HG02981 (cell line): ENCODE data around the gene FBXO42.

ENCODE experiments used
- ATAC-seq: cut with Tn5 transposase; IDR thresholded peaks from one replicate; pipeline ENCODE4 v1.9.1; 2021; ENCODE audit warnings: mild to moderate bottlenecking, moderate library complexity; ENCODE audit not compliant: unreplicated experiment

The FBXO42 gene

DNA sequence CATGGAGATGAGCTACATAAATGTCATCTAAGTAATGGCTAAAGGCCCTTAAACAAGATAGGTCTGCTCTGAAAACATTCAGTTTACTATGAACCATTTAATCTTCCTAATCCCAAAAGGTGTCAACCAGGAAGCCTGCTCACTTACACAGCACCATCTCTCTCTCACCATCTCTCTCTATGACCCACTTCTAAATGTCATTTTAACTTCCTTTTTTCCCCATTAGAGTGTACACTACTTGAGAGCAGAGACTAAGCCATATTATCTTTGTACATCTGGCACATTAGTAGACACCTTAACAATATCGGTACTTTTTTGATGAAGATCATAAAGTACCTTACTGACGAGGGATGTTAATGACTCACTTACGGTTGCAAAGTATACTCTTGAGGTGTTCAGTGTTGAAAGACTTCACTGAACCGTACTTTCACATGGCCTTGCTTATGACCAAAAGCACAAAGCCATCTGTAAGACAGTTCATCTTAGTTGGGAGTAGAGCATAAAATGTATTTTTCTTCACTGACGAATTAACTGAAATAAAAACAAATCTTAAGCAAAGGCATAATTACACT, 25.4 kb downstream of the FBXO42 start:
- ATAC-seq, result no peak

DNA sequence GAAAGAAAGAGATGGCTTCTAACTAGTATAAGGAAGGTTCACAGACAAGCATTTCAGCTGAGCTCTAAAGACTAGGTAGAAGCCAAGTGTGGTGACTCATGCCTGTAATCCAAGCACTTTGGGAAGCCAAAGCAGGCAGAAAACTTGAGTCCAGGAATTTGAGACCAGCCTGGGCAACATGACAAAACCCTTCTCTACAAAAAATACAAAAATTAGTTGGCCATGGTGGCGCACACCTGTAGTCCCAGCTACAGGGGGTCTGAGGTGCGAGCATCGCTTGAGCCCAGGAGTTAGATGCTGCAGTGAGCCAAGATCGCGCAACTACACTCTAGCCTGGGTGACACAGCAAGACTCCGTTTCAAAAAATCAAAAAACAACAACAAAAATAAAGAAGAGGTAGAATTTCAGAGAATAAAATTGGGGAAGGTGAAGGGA, 27.8 kb downstream of the FBXO42 start:
- ATAC-seq, result no peak

DNA sequence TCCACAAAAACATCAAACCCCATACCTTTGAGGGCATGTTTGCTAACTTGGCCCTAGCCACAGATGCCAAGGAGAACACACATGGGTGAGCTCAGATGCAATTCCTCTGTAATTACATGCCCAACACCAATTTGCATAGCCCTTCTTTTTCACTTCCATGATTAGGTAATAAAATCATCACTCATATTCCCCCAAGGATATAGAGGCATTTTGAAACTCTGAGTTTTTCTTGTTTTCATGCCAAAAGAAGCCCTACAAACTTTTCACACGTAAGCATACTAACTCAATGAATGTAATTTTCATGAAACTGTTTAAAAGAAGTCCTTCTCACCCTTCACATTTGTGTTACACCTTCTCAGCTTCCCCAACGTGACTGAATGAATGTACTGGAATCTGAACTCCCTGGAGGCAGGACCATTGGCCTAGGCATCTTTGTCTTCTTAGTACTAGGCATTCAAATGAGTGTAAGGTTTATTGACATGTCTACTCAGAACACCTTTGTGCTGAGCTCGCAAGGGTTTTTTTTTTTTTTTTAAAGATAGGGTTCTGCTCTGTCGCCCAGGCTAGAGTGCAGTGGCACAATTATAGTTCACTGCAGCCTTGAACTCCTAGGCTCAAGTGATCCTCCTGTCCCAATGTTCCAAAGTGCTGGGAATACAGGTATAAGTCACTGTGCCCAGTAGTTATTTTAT, 31.0 kb downstream of the FBXO42 start:
- no peak for ATAC-seq

DNA sequence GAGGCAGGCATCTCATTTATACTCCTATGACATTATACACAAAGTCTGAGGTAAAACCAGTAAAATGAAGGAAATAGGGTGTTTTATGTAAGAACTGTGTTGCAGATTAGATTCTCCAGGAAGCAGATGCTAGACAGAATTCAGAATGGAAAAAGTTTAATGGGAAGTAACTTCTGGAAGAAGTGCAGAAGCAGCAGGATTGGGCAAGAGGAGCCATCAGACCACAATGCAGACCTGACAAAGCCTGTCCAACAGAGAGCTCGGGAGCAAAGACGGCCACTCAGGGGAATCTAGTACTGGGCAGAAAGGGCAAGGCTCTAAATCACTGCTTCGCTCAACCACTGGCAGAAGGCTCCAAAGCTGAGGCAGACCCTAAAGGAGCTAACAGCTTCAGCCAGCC, 33.7 kb downstream of the FBXO42 start:
- no peak for ATAC-seq

DNA sequence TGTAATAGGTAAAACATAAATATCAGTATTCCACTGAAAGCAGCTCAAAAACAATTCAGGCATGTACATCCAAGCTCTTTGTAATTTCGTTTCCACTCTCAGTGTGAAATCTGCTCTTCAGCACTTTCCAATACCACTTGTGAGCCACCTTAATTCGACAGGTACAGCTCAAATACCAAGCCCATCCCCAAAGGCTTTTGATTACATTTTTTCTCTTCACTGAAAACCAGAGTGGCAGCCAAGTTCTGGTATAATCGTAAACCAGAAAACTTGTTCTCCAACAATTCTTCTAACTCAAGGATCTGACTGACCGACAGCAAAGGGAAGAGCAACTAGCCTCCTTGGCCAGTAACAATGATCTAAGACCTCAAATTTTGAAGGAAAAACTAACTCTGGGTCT, 36.8 kb downstream of the FBXO42 start:
- ATAC-seq, result no peak

DNA sequence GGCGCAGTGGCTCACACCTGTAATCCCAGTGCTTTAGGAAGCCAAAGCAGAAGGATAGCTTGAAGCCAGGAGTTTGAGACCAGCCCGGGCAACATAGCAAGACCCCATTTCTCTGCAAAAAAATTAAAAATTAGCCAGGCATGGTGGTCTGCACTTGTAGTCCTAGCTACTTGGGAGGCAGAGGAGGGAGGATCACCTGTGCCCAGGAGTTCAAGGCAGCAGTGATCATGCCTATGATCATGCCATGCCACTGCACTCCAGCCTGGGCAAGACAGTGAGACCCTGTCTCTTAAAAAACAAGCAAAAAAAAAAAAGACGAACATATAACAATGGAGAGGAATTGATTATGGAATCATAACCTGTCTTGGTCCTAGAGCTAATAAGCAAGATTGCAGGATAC, 45.1 kb downstream of the FBXO42 start:
- no peak for ATAC-seq

DNA sequence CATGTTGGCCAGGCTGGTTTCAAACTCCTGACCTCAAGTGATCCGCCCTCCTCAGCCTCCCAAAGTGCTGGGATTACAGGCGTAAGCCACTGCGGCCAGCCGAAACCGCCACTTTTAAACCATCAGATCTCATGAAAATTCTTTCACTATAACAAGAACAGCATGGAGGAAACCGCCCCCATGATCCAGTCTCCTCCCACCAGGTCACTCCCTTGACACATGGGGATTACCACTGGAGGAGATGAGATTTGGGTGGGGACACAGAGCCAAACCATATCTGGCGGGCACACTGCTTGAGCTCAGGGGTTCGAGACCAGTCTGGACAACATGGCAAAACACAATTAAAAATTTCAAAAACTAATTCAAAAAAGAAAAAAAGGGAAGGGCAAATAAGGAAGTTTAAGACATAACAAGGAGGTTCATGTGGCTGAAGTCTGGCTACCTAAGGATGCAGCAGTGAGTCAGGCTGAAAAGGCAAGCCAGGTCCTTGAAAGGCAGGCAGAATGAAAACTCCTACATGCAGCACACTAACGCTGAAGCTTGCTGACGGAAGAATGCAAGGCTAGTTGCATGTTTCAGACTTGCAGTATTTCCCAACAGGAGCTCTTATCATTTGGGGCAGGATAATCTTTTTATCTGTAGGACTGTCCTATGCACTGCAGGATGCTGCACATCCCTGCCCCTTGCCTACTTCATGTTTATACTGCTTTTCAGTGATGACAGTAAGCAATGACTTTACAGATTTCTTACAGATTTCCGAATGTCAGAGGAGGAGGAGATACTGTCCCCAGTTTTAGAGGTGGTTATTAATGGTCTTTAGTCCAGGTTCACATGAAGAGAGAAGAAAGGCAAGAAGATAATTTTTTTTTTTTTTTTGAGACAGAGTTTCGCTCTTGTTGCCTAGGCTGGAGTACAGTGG, 49.3 kb downstream of the FBXO42 start:
- no peak for ATAC-seq

DNA sequence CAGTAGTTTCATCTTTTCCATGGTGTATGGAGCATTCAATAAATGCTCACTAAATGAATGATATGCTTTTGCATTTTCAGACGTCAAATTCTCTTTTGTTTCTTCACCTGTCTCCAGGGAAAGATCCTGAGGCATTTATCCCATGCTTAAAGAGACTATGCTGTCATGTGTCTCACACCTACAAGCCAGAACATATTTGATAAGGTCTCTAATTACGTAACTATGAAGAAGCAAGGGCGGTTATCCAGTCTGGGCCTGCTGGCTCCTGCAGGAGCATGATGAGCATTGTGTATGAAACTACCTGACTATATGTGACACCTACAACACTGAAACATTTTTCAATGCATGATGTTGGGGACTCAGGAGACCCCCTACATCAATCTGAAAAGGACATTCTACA, 51.8 kb downstream of the FBXO42 start:
- no peak for ATAC-seq

DNA sequence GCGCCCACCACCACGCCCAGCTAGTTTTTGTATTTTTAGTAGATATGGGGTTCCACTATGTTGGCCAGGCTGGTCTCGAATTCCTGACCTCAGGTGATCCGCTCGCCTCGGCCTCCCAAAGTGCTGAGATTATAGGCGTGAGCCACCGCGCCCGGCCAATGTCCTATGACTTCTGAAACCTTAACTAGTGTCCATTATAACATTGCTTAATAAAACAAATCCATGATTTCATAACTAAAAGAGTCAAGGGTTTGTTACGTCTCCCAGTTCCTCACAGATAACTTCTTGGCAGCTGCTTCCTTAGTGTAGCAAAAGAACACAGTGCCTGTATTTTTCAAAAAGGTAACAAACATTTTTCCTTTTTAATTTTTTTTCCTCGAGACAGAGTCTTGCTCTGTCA, 53.6 kb downstream of the FBXO42 start:
- ATAC-seq, result no peak

DNA sequence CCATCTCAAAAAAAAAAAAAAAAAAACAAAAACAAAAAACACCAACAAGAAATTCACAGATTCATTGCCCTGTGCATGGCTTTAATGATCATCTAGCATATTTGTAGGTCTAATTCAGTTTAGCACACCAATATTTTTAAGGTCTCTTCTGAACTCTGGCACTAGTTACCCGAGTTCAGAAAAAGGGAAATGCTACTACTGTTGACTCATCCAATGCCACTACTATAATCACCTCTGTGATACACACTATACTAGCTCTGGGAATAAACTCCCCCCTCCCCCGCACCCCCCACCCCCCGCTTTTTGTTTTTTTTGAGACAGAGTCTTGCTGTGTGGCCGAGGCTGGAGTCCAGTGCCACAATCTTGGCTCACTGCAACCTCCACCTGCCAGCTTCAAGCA, 55.6 kb downstream of the FBXO42 start:
- no peak for ATAC-seq

DNA sequence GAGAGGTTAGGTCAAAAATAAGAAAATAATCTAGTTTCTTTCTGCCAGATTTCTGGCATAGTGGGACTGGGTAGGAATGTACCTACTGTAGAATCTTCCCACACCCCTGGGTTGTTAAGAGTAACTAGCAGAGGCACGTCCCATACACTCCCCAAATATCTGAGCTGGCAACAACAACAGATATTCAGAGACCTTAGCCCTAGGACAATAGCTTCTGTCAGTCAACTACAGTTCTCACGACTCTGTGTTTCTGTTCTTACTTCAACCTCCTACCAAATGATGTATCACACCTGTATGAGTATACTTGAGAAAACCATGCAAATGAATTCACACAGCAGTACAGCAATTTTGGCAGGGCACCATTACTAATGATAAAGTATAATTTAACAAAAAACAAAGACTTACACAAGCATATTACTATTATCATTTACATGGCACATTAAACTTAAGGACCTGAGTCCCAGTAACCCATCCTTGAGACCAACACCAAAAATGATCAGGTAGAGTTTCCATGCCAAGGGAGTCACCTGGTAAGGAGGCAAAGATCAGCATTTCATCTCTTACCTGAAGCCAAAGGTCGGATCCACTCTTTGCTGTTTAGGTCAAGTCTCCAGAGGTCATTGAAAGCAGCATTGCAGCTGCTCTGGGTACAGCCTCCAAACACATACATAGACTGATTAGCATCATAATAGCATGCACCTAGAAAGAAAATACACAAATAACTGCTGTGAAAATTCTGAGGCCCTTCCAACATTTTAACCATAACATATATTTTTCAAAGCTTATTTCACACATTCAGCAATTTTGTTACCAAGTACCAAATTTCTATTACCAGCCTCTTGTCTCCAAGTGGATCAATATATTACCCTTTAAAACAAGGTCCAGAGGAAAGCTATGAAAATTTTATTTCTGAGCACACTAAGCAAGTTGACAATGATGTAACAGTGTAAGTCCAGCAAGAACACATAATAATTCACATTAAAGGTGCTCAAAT, 57.8 kb downstream of the FBXO42 start:
- no peak for ATAC-seq

DNA sequence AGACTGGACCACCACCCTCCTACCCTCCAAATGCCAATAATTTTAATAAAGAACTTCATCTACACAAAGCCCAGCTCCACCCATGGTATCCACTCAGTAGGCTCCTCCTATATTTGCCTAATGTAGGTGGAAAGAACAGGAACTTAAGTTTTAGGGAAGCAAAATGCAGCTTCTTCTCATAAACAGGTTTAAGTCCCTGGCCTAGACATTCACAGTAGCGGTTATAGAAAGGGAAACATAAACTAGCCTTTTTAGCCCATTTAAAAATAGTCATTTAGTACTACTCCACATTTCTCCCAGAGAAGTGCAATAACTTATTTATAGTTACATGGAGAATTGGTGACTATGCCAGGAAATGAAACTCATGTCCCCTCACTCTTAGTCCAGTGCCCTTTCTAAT, 58.7 kb downstream of the FBXO42 start:
- no peak for ATAC-seq

DNA sequence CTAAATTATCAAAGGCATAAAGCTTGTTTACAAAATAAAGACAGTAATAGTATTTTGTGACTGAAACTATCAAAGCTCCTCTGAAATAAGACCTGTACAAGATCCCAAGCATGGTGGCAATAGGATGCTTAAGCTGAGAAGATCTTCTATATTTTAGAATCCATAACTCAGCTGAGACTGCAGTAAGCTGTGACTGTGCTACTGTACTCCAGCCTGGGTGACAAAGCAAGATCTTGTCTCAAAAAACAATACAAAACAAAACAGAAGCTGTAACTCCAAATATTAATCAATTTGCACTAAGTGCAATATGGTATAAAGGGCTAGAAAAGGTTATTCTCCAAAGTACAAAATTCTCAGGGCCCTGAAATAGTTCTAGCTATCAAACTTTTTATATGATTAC, 59.5 kb downstream of the FBXO42 start:
- no peak for ATAC-seq

DNA sequence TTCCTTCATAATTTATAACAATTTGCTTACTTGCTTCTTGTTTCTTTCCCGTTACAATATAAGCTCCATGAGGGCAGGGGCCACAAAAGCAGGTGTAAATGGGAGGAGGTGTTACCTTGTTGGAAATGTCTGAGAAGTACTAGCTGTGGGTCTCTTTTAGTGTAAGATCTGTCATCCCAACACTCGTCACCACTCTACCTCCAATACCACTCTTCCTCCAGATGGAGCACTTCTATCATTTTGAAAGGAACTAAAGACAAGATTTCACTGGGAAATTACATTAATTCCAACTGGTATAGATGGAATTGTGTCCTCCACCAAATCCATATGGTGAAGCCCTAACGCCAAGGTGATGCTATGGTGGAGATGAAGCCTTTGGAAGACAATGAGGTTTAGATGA, 62.3 kb downstream of the FBXO42 start:
- ATAC-seq, result no peak

DNA sequence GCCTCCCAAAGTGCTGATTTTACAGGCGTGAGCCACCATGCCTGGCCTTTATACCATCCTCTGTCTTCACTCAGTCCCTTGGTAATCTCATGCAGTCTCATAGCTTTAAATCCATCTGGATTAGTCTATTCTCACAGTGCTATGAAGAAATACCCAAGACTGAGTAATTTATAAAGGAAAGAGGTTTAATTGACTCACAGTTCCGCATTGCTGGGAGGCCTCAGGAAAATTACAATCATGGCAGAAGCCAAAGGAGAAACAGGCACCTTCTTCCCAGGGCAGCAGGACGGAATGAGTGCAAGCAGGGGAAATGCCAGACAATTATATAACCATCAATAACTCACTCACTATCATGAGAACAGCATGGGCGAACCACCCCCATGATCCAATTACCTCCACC, 66.2 kb downstream of the FBXO42 start:
- ATAC-seq, result no peak

DNA sequence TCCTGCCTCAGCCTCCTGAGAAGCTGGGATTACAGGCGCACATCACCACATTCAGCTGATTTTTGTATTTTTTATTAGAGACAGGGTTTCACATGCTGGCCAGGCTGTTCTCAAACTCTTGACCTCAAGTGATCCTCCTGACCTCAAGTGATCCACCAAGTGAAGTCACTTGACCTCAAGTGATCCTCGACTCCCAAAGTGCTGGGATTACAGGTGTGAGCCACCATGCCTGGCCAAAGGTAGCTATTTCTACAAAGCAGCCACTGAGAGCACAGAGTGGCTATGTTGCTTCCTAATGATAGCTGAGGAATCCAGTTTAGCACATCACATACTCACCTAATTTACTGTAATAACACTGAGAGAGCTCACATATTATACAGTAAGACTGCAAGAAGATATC, 70.5 kb downstream of the FBXO42 start:
- no peak for ATAC-seq

DNA sequence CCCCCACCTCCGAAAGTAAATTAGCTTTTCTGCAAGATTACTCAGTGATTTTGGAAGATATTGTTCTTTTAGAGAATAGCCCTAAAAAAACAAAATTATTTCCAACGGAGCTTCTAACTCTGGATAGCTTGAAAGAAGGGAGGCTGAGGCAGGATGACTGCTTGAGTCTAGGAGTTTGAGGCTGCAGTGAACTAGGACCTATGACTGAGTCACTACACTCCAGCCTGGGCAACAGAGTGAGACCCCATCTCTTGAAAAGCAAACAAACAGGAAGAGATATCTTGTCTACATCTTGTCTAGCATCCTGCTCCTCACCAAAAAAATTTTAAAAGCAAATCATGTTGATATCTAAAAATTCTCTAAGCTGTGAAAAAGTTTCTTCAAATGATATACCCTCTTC, 73.1 kb downstream of the FBXO42 start:
- no peak for ATAC-seq

DNA sequence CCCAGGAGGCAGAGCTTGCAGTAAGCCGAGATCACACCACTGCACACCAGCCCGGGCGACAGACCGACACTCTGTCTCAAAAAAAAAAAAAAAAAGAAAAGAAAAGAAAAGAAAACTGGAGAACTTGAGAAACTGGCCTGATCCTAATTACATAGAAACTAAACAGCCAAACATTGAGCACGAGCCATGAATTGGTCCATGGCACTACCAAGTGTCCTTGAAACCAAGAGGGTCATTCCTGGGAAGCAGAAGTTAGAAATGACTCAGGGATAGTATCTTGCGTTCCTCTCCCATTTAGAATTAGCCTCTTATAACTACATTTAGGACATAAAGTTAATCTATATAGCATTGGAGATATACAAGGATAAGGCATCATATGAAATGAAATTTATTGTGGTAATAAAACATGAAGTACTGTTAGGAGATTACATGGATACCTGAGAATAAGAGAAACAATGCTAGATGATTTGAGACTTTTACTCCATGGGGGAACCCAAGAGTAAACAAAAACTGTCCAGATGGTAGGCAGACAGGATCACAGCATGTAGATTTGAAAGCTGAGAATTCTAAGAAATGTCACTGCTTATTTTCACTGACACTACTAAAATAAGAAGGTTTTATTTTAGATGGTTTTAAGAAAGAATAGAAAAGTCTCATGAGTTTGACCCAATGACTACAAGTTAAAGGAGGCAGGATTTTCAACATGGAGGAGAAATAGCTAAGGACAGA, 75.8 kb downstream of the FBXO42 start:
- ATAC-seq, result no peak

DNA sequence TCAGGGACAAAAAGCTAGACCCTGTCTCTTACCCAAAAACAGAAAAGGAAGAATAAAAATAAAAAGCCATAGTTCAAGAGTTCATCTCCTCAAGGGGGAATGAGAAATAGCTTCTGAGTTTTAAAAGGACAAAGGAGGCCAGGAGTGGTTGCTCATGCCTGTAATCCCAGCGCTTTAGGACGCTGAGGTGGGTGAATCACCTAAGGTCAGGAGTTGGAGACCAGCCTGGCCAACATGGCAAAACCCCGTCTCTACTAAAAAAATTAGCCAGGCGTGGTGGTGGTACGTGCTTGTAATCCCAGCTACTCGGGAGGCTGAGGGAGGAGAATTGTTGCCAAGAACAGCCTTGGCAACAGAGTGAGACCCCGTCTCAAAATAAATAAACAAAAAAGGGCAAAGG, 76.7 kb downstream of the FBXO42 start:
- no peak for ATAC-seq

DNA sequence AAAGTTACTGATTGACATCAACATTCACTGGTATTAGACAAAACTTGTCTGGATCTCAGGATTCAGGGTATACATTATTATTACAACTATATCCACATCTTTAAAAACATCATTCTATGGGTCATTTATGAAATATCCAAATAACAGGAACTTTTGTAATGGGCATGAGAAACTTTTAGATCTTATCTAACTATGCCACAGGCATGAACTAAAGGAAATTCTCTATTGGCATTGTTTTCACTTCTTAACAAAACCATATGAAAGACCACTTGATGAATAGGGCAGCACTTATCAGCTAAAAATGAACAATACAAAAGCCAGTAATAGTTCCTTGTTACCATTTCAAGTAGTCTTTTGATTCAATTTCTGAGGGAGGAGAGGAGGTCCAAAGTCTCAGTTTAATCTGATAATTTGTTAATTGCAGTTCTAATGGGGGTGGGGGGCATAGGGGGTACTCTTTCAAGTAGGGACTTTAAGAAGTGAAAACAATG, 84.5 kb downstream of the FBXO42 start:
- no peak for ATAC-seq
